ENCODE measurements around the gene C10orf90. TPM values are rescaled to one million over a fixed set of nuclear protein-coding genes. Genes with fewer than 3 reads are reported as not detected.

Gene C10orf90
- total RNA-seq, 1 experiment from 2014 or later = not detected

GRCh38 chr10:126544565-126544964, 125.9 kb downstream of the C10orf90 start:
- peaks cover 14 to 26% of the 10 kb centered on the region in 2 experiments for H3K4me1 Mint-ChIP-seq
- H3K4me3 Mint-ChIP-seq = no peak overlapping the region
- WGBS (ENCODE audit: extremely low coverage, insufficient read length, low lambda C conversion rate) = no CpG with 5 or more reads among the region's 3 CpGs

More at GRCh38 chr10:126544565-126544964, 125.9 kb downstream of the C10orf90 start:
- no peak overlapping the region for H3T11ph ChIP-seq (ENCODE audit: low read length)
- H3K27ac ChIP-seq (ENCODE audit: insufficient read length, low read depth, low read length) = no peak overlapping the region
- no peak overlapping the region for H4K5ac ChIP-seq (ENCODE audit: insufficient read length, low read depth, low read length)
- H3K27ac Mint-ChIP-seq = no peak overlapping the region
- no peaks in the 10 kb centered on the region; the same call in 1 of the 2 replicates for H3K27me3 Mint-ChIP-seq (ENCODE audit: low read depth)
- H2BK120ac ChIP-seq (ENCODE audit: low read depth, low read length, poor library complexity, severe bottlenecking) = no peak overlapping the region
- H3K56ac ChIP-seq (ENCODE audit: insufficient read length, low read depth, low read length) = no peak overlapping the region
- H3K27me3 ChIP-seq (ENCODE audit: insufficient read depth, low read length) = no peaks in the 10 kb centered on the region
- no peak overlapping the region for H2BK20ac ChIP-seq (ENCODE audit: low read depth, low read length, poor library complexity, severe bottlenecking)
- H2AK5ac ChIP-seq (ENCODE audit: insufficient read length, low read length) = no peak overlapping the region
- H3K14ac ChIP-seq (ENCODE audit: insufficient read depth, low read length) = no peak overlapping the region
- no peaks in the 10 kb centered on the region for H4K20me1 ChIP-seq (ENCODE audit: control insufficient read depth, insufficient read depth, insufficient read length)
- no peaks in the 10 kb centered on the region for H3K79me1 ChIP-seq (ENCODE audit: insufficient read depth, low read depth, low read length, poor library complexity, severe bottlenecking)
- no peak overlapping the region for H3K9ac ChIP-seq (ENCODE audit: extremely low read depth, insufficient read length, low read length)
- H3K36me3 Mint-ChIP-seq (ENCODE audit: insufficient read depth in 1 of 3, low read depth in 3 of 3) = no peaks in the 10 kb centered on the region
- no peak overlapping the region for H4K91ac ChIP-seq (ENCODE audit: insufficient read length, low read depth, low read length)
- H3K4me2 ChIP-seq (ENCODE audit: insufficient read depth, insufficient read length, low read length) = no peak overlapping the region
- no peak overlapping the region for H2BK5ac ChIP-seq (ENCODE audit: insufficient read length, low read length)
- H3K9me3 ChIP-seq (ENCODE audit: control insufficient read depth, low read depth, low read length) = no peaks in the 10 kb centered on the region
- H3K23ac ChIP-seq (ENCODE audit: insufficient read length, low read depth, low read length) = no peak overlapping the region
- H3K18ac ChIP-seq (ENCODE audit: insufficient read length, low read depth, low read length) = no peak overlapping the region
- no peak for TF ChIP-seq CTCF (conservative IDR thresholded peaks at IDR 0.05)
- H3K79me2 ChIP-seq (ENCODE audit: insufficient read depth, low read length) = no peaks in the 10 kb centered on the region
- H2BK15ac ChIP-seq (ENCODE audit: low read depth, low read length) = no peak overlapping the region
- no peaks in the 10 kb centered on the region for H3K23me2 ChIP-seq (ENCODE audit: insufficient read length, low read depth, low read length, poor library complexity, severe bottlenecking)
- H3K4ac ChIP-seq (ENCODE audit: low read depth, low read length) = no peak overlapping the region
- H2AFZ ChIP-seq (ENCODE audit: low read length) = no peak overlapping the region
- no peak for DNase-seq
- H3K9me3 Mint-ChIP-seq = no peaks in the 10 kb centered on the region
- H2BK12ac ChIP-seq (ENCODE audit: insufficient read length, low read depth, low read length) = no peak overlapping the region
- H4K8ac ChIP-seq (replicated peaks; ENCODE audit: insufficient read length, low read depth, low read length) = no peak overlapping the region
- H3K4me1 ChIP-seq (ENCODE audit: insufficient read depth, low read length) = peaks cover 7% of the 10 kb centered on the region; the same call in 1 of the 2 replicates

All from H9 (cell line).